Measurements from ENCODE around the gene SHMT2.

The SHMT2 gene

DNA sequence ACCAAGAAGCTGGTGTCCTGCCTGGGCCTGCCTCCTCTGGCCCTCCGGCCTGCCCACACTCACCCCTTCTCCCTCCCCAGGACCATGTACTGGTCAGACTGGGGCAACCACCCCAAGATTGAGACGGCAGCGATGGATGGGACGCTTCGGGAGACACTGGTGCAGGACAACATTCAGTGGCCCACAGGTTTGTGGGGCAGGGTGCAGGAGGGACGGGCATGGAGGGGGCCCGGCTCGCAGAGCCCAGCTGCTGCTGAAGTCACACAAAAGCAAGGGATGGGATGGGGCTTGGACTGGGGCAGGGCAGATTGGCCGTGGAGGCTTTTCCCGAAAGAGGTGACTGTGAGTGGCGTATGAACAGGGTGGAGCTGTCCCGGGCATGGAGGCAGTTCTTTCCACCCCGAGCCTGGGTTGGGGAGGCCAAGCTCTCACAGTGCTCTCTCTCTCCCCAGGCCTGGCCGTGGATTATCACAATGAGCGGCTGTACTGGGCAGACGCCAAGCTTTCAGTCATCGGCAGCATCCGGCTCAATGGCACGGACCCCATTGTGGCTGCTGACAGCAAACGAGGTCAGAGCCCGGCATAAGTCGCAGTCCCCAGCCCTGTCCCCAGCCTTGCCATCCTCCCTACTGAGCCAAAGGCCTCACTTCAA is 20.8 kb upstream of the SHMT2 start:
- Histone ChIP-seq H3K27ac (ENCODE audit: low read length) (no peak overlapping the region), H3K36me3 (ENCODE audit: control insufficient read depth in 1 of 2, insufficient read depth in 2 of 2, low read length in 2 of 2) (peaks cover 28 to 84% of the 10 kb centered on the region in 2 donors), H3K27me3 (ENCODE audit: low read depth, low read length) (no peaks in the 10 kb centered on the region), H3K4me3 (ENCODE audit: low read depth in 1 of 2, low read length in 2 of 2) (no peak overlapping the region), H3K4me1 (ENCODE audit: control insufficient read depth in 1 of 2, insufficient read depth in 2 of 2, low read length in 2 of 2) (peaks cover 0 to 9% of the 10 kb centered on the region in 2 donors), H3K9me3 (ENCODE audit: control insufficient read depth in 1 of 2, low read length in 2 of 2) (no peaks in the 10 kb centered on the region)

DNA sequence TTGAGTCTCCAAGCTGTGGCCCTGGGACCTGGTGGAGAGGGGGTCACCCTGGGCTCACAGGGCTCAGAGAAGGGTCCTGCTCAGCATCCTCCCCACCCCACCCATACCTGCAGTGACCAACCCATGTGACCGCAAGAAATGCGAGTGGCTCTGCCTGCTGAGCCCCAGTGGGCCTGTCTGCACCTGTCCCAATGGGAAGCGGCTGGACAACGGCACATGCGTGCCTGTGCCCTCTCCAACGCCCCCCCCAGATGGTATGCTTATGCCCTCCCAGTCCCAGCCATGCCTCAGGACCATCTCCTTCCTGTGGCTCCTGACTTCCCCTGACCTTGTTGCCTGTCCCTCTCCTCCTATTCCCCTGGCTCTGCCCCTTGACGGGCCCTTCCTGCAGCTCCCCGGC is 19.6 kb upstream of the SHMT2 start:
- Histone ChIP-seq H3K4me1 (ENCODE audit: control insufficient read depth in 1 of 2, insufficient read depth in 2 of 2, low read length in 2 of 2) (peaks cover 0 to 20% of the 10 kb centered on the region in 2 donors), H3K27me3 (ENCODE audit: low read depth, low read length) (peaks cover 6% of the 10 kb centered on the region), H3K4me3 (ENCODE audit: low read depth in 1 of 2, low read length in 2 of 2) (no peak overlapping the region), H3K9me3 (ENCODE audit: control insufficient read depth in 1 of 2, low read length in 2 of 2) (no peaks in the 10 kb centered on the region), H3K27ac (ENCODE audit: low read length) (no peak overlapping the region), H3K36me3 (ENCODE audit: control insufficient read depth in 1 of 2, insufficient read depth in 2 of 2, low read length in 2 of 2) (peaks cover 17 to 72% of the 10 kb centered on the region in 2 donors)

GRCh38 chr12:57210461-57210860 is 19.1 kb upstream of the SHMT2 start:
- no peak overlapping the region for H3K4me3 ChIP-seq (ENCODE audit: low read depth in 1 of 2, low read length in 2 of 2)
- no peaks in the 10 kb centered on the region for H3K9me3 ChIP-seq (ENCODE audit: control insufficient read depth in 1 of 2, low read length in 2 of 2)
- H3K36me3 ChIP-seq (ENCODE audit: control insufficient read depth in 1 of 2, insufficient read depth in 2 of 2, low read length in 2 of 2) = peaks cover 15 to 67% of the 10 kb centered on the region in 2 donors

DNA sequence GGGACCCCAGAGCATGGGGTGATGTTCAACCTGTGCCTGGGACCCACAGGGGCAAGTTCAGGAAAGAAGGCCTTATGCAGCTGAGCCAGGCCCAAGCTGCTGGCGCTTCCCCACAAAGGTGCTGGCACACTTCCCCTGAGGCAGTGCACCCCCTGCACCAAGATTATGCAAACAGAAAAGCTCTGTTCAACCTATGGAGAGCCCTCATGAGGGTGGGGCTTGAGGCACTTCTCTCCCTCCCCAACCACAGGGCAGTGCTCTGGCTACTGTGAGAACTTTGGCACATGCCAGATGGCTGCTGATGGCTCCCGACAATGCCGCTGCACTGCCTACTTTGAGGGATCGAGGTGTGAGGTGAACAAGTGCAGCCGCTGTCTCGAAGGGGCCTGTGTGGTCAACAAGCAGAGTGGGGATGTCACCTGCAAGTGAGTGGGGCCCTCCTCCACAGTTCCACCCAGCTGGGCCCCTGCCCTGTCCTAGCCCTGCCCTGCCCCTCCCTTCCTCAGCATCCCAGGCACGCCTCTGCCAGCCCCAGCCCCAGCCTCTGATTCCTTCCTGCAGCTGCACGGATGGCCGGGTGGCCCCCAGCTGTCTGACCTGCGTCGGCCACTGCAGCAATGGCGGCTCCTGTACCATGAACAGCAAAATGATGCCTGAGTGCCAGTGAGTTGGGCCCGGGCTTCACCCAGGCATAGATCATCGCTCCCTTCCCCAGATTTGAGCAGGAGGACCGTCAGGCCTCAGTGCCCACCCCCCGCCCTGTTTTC is 18.4 kb upstream of the SHMT2 start:
- H3K9me3 ChIP-seq (ENCODE audit: control insufficient read depth in 1 of 2, low read length in 2 of 2) = no peaks in the 10 kb centered on the region
- no peak overlapping the region for H3K27ac ChIP-seq (ENCODE audit: low read length)
- peaks cover 8 to 60% of the 10 kb centered on the region in 2 donors for H3K36me3 ChIP-seq (ENCODE audit: control insufficient read depth in 1 of 2, insufficient read depth in 2 of 2, low read length in 2 of 2)

More at GRCh38 chr12:57210461-57210860, 19.1 kb upstream of the SHMT2 start:
- peaks cover 11% of the 10 kb centered on the region for H3K27me3 ChIP-seq (ENCODE audit: low read depth, low read length)
- no peak overlapping the region for H3K27ac ChIP-seq (ENCODE audit: low read length)
- H3K4me1 ChIP-seq (ENCODE audit: control insufficient read depth in 1 of 2, insufficient read depth in 2 of 2, low read length in 2 of 2) = peaks cover 0 to 24% of the 10 kb centered on the region in 2 donors

DNA sequence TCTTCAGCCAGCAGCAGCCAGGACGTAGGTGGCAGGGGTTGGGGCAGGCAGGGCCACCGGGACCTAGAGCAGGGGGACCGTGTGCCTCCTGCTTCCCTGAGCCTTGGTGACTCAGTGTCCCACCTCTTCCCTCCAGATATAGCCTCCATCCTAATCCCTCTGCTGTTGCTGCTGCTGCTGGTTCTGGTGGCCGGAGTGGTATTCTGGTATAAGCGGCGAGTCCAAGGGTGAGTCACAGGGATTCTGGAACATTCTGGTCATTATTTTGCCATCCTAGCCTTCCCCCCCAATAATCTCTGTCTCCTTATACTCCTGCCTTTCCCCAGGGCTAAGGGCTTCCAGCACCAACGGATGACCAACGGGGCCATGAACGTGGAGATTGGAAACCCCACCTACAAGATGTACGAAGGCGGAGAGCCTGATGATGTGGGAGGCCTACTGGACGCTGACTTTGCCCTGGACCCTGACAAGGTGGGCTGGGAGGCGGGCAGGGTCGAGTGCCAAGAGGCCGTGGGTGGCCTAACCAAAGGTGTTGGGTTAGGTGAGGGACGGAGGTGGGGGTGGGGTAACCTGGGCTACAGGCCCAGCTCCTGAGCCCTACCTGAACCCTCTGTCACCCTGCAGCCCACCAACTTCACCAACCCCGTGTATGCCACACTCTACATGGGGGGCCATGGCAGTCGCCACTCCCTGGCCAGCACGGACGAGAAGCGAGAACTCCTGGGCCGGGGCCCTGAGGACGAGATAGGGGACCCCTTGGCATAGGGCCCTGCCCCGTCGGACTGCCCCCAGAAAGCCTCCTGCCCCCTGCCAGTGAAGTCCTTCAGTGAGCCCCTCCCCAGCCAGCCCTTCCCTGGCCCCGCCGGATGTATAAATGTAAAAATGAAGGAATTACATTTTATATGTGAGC is 17.5 kb upstream of the SHMT2 start:
- Histone ChIP-seq H3K9me3 (ENCODE audit: control insufficient read depth in 1 of 2, low read length in 2 of 2) (no peaks in the 10 kb centered on the region), H3K36me3 (ENCODE audit: control insufficient read depth in 1 of 2, insufficient read depth in 2 of 2, low read length in 2 of 2) (peaks cover 3 to 53% of the 10 kb centered on the region in 2 donors), H3K27ac (ENCODE audit: low read length) (no peak overlapping the region), H3K4me3 (ENCODE audit: low read depth in 1 of 2, low read length in 2 of 2) (no peak overlapping the region), H3K27me3 (ENCODE audit: low read depth, low read length) (peaks cover 22% of the 10 kb centered on the region), H3K4me1 (ENCODE audit: control insufficient read depth in 1 of 2, insufficient read depth in 2 of 2, low read length in 2 of 2) (peaks cover 0 to 38% of the 10 kb centered on the region in 2 donors)

More for the DNA sequence above, 18.4 kb upstream of the SHMT2 start:
- Histone ChIP-seq H3K4me1 (ENCODE audit: control insufficient read depth in 1 of 2, insufficient read depth in 2 of 2, low read length in 2 of 2) (peaks cover 0 to 31% of the 10 kb centered on the region in 2 donors), H3K27me3 (ENCODE audit: low read depth, low read length) (peaks cover 18% of the 10 kb centered on the region), H3K4me3 (ENCODE audit: low read depth in 1 of 2, low read length in 2 of 2) (no peak overlapping the region)

- no peaks in the 10 kb centered on the region for H3K9me3 ChIP-seq (ENCODE audit: control insufficient read depth in 1 of 2, low read length in 2 of 2)
- H3K4me3 ChIP-seq (ENCODE audit: low read depth in 1 of 2, low read length in 2 of 2) = no peak overlapping the region
- peaks cover 0 to 45% of the 10 kb centered on the region in 2 donors for H3K4me1 ChIP-seq (ENCODE audit: control insufficient read depth in 1 of 2, insufficient read depth in 2 of 2, low read length in 2 of 2)
- H3K27ac ChIP-seq (ENCODE audit: low read length) = no peak overlapping the region
- H3K27me3 ChIP-seq (ENCODE audit: low read depth, low read length) = peaks cover 28% of the 10 kb centered on the region
- H3K36me3 ChIP-seq (ENCODE audit: control insufficient read depth in 1 of 2, insufficient read depth in 2 of 2, low read length in 2 of 2) = peaks cover 3 to 50% of the 10 kb centered on the region in 2 donors
These were observed 16.8 kb upstream of the SHMT2 start for GRCh38 chr12:57212701-57213057.

DNA sequence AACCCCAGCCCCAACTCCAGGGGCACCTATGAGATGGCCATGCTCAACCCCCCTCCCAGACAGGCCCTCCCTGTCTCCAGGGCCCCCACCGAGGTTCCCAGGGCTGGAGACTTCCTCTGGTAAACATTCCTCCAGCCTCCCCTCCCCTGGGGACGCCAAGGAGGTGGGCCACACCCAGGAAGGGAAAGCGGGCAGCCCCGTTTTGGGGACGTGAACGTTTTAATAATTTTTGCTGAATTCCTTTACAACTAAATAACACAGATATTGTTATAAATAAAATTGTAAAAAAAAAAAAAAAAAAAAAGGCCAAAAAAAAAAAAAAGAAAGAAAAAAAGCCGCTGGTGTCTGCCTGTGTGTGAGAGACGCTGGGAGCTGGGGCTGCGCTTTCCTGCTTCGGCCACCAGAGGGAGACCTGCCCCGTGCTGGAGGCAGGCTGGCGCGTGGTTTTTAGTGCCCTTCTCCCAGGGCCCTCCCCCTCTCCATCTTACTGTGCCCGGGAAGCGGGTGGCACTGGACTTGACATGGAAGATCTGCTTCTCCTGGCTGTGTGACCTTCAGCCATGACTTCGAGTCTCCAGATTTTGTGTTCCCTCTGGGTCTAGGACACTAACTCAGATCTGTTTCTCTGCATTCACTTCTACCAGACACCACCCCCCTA is 16.3 kb upstream of the SHMT2 start:
- Histone ChIP-seq H3K9me3 (ENCODE audit: control insufficient read depth in 1 of 2, low read length in 2 of 2) (no peaks in the 10 kb centered on the region), H3K4me3 (ENCODE audit: low read depth in 1 of 2, low read length in 2 of 2) (no peak overlapping the region), H3K27me3 (ENCODE audit: low read depth, low read length) (peaks cover 33% of the 10 kb centered on the region), H3K36me3 (ENCODE audit: control insufficient read depth in 1 of 2, insufficient read depth in 2 of 2, low read length in 2 of 2) (peaks cover 3 to 46% of the 10 kb centered on the region in 2 donors), H3K4me1 (ENCODE audit: control insufficient read depth in 1 of 2, insufficient read depth in 2 of 2, low read length in 2 of 2) (peaks cover 0 to 48% of the 10 kb centered on the region in 2 donors), H3K27ac (ENCODE audit: low read length) (no peak overlapping the region)

- Histone ChIP-seq H3K27me3 (ENCODE audit: low read depth, low read length) (peaks cover 40% of the 10 kb centered on the region), H3K27ac (ENCODE audit: low read length) (no peak overlapping the region), H3K4me1 (ENCODE audit: control insufficient read depth in 1 of 2, insufficient read depth in 2 of 2, low read length in 2 of 2) (peaks cover 0 to 48% of the 10 kb centered on the region in 2 donors)
These were observed 15.6 kb upstream of the SHMT2 start for GRCh38 chr12:57213763-57214397.

GRCh38 chr12:57214398-57214781 is 15.1 kb upstream of the SHMT2 start:
- Histone ChIP-seq H3K27me3 (ENCODE audit: low read depth, low read length) (peaks cover 45% of the 10 kb centered on the region), H3K4me3 (ENCODE audit: low read depth in 1 of 2, low read length in 2 of 2) (no peak overlapping the region), H3K27ac (ENCODE audit: low read length) (no peak overlapping the region), H3K36me3 (ENCODE audit: control insufficient read depth in 1 of 2, insufficient read depth in 2 of 2, low read length in 2 of 2) (peaks cover 3 to 36% of the 10 kb centered on the region in 2 donors), H3K9me3 (ENCODE audit: control insufficient read depth in 1 of 2, low read length in 2 of 2) (no peaks in the 10 kb centered on the region), H3K4me1 (ENCODE audit: control insufficient read depth in 1 of 2, insufficient read depth in 2 of 2, low read length in 2 of 2) (peaks cover 0 to 48% of the 10 kb centered on the region in 2 donors)

More at GRCh38 chr12:57213763-57214397, 15.6 kb upstream of the SHMT2 start:
- Histone ChIP-seq H3K4me3 (ENCODE audit: low read depth in 1 of 2, low read length in 2 of 2) (no peak overlapping the region), H3K9me3 (ENCODE audit: control insufficient read depth in 1 of 2, low read length in 2 of 2) (no peaks in the 10 kb centered on the region), H3K36me3 (ENCODE audit: control insufficient read depth in 1 of 2, insufficient read depth in 2 of 2, low read length in 2 of 2) (peaks cover 3 to 40% of the 10 kb centered on the region in 2 donors)

DNA sequence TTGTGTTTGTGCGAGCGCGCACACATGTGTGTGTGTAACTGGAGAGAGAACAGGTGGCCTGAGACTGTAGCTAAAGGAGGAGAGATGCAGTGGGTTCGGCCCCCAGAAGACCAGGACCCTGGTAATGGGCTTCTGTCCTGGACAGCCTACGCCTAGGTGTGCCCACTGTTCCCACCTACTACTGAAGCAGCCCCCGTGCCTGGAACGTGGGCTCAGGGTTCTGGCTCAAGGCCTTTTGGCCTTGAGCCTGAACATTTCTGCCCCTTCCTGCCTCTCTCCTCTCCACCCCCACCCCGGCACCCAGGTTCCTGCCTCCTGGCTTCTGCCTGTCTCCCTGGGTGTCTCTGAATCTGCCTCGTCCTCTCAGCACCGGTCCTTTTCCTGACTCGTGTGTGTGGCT is 14.4 kb upstream of the SHMT2 start:
- Histone ChIP-seq H3K27ac (ENCODE audit: low read length) (no peak overlapping the region), H3K4me1 (ENCODE audit: control insufficient read depth in 1 of 2, insufficient read depth in 2 of 2, low read length in 2 of 2) (peaks cover 0 to 48% of the 10 kb centered on the region in 2 donors), H3K4me3 (ENCODE audit: low read depth in 1 of 2, low read length in 2 of 2) (no peak overlapping the region), H3K36me3 (ENCODE audit: control insufficient read depth in 1 of 2, insufficient read depth in 2 of 2, low read length in 2 of 2) (peaks cover 3 to 30% of the 10 kb centered on the region in 2 donors), H3K27me3 (ENCODE audit: low read depth, low read length) (peaks cover 50% of the 10 kb centered on the region), H3K9me3 (ENCODE audit: control insufficient read depth in 1 of 2, low read length in 2 of 2) (no peaks in the 10 kb centered on the region)
